GM04503 (cell line): ENCODE results near the gene TCERG1L.

ENCODE experiments used
- DNase-seq: peaks from one replicate; pipeline ENCODE4 v3.0.0-alpha.2; 2012; ENCODE audit warnings: low read depth

TCERG1L gene

GRCh38 chr10:131124945-131125344 lies 186.6 kb downstream of the TCERG1L start:
- no peak for DNase-seq

- no peak for DNase-seq
Measured at GRCh38 chr10:131123496-131123895, 188.0 kb downstream of the TCERG1L start.

- DNase-seq: no peak
Measured at GRCh38 chr10:131121511-131122035, 189.9 kb downstream of the TCERG1L start.

- DNase-seq: no peak
Measured at GRCh38 chr10:131119626-131120355, 191.7 kb downstream of the TCERG1L start.

- DNase-seq: no peak
Measured at GRCh38 chr10:131117416-131118212, 193.9 kb downstream of the TCERG1L start.

- DNase-seq: no peak
Measured at GRCh38 chr10:131116991-131117375, 194.5 kb downstream of the TCERG1L start.

- DNase-seq: no peak
Measured at GRCh38 chr10:131116216-131116990, 195.1 kb downstream of the TCERG1L start.

- DNase-seq: no peak
Measured at GRCh38 chr10:131115801-131116200, 195.7 kb downstream of the TCERG1L start.

- DNase-seq: no peak
Measured at GRCh38 chr10:131115321-131115720, 196.2 kb downstream of the TCERG1L start.

GRCh38 chr10:131114846-131115245 lies 196.7 kb downstream of the TCERG1L start:
- no peak for DNase-seq

GRCh38 chr10:131113709-131114291 lies 197.7 kb downstream of the TCERG1L start:
- no peak for DNase-seq

- no peak for DNase-seq
Measured at GRCh38 chr10:131113165-131113564, 198.4 kb downstream of the TCERG1L start.

GRCh38 chr10:131112691-131113090 lies 198.8 kb downstream of the TCERG1L start:
- no peak for DNase-seq

GRCh38 chr10:131111471-131112080 lies 199.9 kb downstream of the TCERG1L start:
- no peak for DNase-seq

- DNase-seq: no peak
Measured at GRCh38 chr10:131111007-131111406, 200.5 kb downstream of the TCERG1L start.

GRCh38 chr10:131110241-131110783 lies 201.2 kb downstream of the TCERG1L start:
- no peak for DNase-seq

GRCh38 chr10:131109726-131110125 lies 201.8 kb downstream of the TCERG1L start:
- DNase-seq: no peak

GRCh38 chr10:131109291-131109690 lies 202.2 kb downstream of the TCERG1L start:
- no peak for DNase-seq

GRCh38 chr10:131107970-131108369 lies 203.6 kb downstream of the TCERG1L start:
- no peak for DNase-seq

GRCh38 chr10:131102676-131103075 lies 208.8 kb downstream of the TCERG1L start:
- no peak for DNase-seq

- DNase-seq: no peak
Measured at GRCh38 chr10:131102147-131102546, 209.4 kb downstream of the TCERG1L start.
